RWPE2 (cell line): ENCODE measurements around the gene DDA1.

Experiments used
- ATAC-seq: fragments of 200-7000 bp; cut with Tn5 transposase; 3 replicates; pipeline ENCODE4 v1.9.1; 2021; ENCODE audit warnings: low read depth
- DNase-seq: peaks from one replicate; pipeline ENCODE4 v3.0.0-alpha.2; 2020; ENCODE audit warnings: low spot score
- H3K27ac ChIP-seq: fragments of 450-650 bp; 2 replicates; pipeline ENCODE4 v1.5.1; 2017; ENCODE audit warnings: mild to moderate bottlenecking; ENCODE audit not compliant: poor library complexity, severe bottlenecking
- H3K27me3 ChIP-seq: fragments of 250-450 bp; sonication (Bioruptor Pico); 2 replicates; pipeline ENCODE4 v1.5.1; 2021; ENCODE audit warnings: mild to moderate bottlenecking, moderate library complexity; ENCODE audit not compliant: insufficient read depth, poor library complexity, severe bottlenecking
- H3K36me3 ChIP-seq: fragments of 250-450 bp; sonication (Bioruptor Pico); 2 replicates; pipeline ENCODE4 v1.5.1; 2020; ENCODE audit warnings: low read depth, mild to moderate bottlenecking, moderate library complexity
- H3K4me1 ChIP-seq: fragments of 250-450 bp; sonication (Bioruptor Pico); 2 replicates; pipeline ENCODE4 v1.5.1; 2021; ENCODE audit warnings: mild to moderate bottlenecking, moderate library complexity; ENCODE audit not compliant: insufficient read depth, poor library complexity, severe bottlenecking
- H3K4me3 ChIP-seq: fragments of 250-450 bp; sonication (Bioruptor Pico); 2 replicates; pipeline ENCODE4 v1.5.1; 2021; ENCODE audit warnings: mild to moderate bottlenecking, moderate library complexity; ENCODE audit not compliant: severe bottlenecking
- H3K9me3 ChIP-seq: fragments of 250-450 bp; sonication (Bioruptor Pico); 2 replicates; pipeline ENCODE4 v1.5.1; 2021; ENCODE audit warnings: mild to moderate bottlenecking, moderate library complexity; ENCODE audit not compliant: severe bottlenecking
- TF ChIP-seq, protein P1 (sequence below): fragments of 450-650 bp; IDR thresholded peaks from one replicate; pipeline ENCODE4 v1.5.1; 2017; ENCODE audit warnings: mild to moderate bottlenecking, moderate library complexity; ENCODE audit not compliant: poor library complexity, severe bottlenecking

The DDA1 gene

DNA sequence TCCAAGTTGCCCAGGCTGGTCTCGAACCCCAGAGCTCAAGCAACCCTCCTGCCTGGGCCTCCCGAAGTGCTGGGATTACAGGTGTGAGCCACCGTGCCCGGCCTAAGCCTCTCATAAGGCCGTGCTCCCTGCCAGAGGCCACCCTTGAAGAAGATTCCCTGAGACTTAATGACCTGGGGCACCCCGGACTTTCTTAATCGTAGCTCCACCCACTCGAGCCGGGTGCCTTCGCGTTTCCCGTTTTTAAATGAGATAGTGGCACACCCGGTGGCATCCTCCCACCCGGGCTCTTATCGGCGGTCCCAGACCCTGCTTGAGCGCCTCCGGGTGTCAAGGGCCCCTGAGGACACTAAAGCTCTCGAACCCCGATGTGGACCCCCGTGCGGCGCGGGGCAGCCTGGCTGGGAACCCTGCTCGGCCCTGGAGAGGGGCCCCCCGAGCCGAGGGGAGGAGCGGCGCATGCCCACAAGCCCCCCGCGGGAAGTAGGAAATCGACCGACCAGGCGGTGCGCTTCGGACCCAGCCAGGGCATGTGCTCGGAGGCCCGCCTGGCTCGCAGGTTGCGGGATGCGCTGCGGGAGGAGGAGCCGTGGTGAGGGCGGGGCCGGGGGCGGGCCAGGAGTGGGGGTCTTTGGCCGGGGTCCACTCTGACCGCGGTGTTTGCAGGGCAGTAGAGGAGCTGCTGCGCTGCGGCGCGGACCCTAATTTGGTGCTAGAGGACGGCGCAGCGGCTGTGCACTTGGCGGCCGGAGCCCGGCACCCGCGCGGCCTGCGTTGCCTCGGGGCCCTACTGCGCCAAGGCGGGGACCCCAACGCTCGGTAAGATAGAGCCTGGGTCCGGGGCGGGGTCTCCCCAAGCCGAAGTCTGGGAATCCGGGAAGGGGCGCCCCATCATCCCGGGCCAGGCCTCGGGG is 27.7 kb upstream of the DDA1 start, which contains the start of gene ANKLE1:
Gene ANKLE1, plus strand, starts transcription at position 511 of the 914 bp plus-strand sequence. Its CDS starts 20 bp downstream, at position 531.
- H3K36me3 ChIP-seq, result peaks cover 6% of the 10 kb centered on the region; the same call in 1 of the 2 replicates
- H3K4me3 ChIP-seq, result peak within 1 kb of the TSS; percentile 31
- ATAC-seq (peak; percentile 24; the same call in 2 of the 3 replicates), DNase-seq (peak; percentile 65)
- TF ChIP-seq, protein P1, sequence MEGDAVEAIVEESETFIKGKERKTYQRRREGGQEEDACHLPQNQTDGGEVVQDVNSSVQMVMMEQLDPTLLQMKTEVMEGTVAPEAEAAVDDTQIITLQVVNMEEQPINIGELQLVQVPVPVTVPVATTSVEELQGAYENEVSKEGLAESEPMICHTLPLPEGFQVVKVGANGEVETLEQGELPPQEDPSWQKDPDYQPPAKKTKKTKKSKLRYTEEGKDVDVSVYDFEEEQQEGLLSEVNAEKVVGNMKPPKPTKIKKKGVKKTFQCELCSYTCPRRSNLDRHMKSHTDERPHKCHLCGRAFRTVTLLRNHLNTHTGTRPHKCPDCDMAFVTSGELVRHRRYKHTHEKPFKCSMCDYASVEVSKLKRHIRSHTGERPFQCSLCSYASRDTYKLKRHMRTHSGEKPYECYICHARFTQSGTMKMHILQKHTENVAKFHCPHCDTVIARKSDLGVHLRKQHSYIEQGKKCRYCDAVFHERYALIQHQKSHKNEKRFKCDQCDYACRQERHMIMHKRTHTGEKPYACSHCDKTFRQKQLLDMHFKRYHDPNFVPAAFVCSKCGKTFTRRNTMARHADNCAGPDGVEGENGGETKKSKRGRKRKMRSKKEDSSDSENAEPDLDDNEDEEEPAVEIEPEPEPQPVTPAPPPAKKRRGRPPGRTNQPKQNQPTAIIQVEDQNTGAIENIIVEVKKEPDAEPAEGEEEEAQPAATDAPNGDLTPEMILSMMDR, result no peak
- no peaks in the 10 kb centered on the region for H3K27me3 ChIP-seq
- no peak within 1 kb of the TSS for H3K27ac ChIP-seq
- H3K4me1 ChIP-seq, result no peaks in the 10 kb centered on the region
- no peaks in the 10 kb centered on the region for H3K9me3 ChIP-seq

DNA sequence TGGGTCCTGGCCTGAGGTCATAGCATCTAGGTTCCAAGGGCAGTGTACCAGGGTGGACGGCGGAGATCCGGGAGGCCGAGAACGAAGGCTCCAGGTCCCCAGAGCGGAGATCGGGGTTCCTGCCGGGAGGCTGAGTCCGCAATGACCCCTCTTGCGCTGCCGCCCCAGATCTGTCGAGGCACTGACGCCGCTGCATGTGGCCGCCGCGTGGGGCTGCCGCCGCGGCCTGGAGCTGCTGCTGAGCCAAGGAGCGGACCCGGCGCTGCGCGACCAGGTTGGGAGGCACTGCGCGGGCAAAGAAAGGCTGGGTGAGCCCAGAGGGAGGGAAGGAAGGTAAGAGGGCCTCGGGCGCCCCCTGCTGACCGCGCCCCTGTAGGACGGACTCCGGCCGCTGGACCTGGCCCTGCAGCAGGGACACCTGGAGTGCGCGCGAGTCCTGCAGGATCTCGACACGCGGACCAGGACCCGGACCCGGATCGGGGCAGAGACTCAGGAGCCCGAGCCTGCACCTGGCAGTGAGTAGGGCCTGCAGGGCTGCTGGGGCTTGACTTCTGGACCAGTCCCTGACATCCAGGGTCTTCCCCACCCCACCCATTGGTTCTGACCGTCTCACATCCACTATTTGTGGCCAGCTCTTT is 26.8 kb upstream of the DDA1 start:
- H3K27ac ChIP-seq, result no peak overlapping the region
- TF ChIP-seq, protein P1, result peak; percentile 93
- H3K36me3 ChIP-seq, result peaks cover 3% of the 10 kb centered on the region; the same call in 1 of the 2 replicates
- peak; percentile 92 for ATAC-seq
- H3K27me3 ChIP-seq, result no peaks in the 10 kb centered on the region
- no peaks in the 10 kb centered on the region for H3K9me3 ChIP-seq
- DNase-seq, result peak; percentile 83
- peak overlapping the region; percentile 31 for H3K4me3 ChIP-seq
- no peaks in the 10 kb centered on the region for H3K4me1 ChIP-seq

DNA sequence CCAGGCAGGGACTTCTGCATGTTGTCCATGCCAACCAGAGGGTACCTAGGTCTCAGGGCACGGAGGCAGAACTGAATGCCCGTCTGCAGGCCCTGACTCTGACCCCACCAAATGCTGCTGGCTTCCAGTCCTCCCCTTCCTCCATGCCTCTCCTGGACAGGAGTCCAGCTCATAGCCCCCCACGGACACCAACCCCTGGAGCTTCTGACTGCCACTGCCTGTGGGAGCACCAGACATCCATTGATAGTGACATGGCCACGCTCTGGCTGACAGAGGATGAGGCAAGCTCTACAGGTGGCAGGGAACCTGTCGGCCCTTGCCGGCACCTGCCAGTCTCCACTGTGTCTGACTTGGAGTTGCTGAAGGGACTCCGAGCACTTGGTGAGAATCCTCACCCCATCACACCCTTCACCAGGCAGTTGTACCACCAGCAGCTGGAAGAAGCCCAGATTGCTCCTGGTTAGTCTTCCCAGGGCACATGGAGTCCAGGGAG is 25.8 kb upstream of the DDA1 start:
- Histone ChIP-seq H3K27ac (no peak overlapping the region), H3K4me3 (no peak overlapping the region), H3K9me3 (no peaks in the 10 kb centered on the region), H3K27me3 (no peaks in the 10 kb centered on the region), H3K4me1 (no peaks in the 10 kb centered on the region), H3K36me3 (no peaks in the 10 kb centered on the region)
- DNase-seq, result no peak
- no peak for ATAC-seq
- TF ChIP-seq, protein P1, result no peak

DNA sequence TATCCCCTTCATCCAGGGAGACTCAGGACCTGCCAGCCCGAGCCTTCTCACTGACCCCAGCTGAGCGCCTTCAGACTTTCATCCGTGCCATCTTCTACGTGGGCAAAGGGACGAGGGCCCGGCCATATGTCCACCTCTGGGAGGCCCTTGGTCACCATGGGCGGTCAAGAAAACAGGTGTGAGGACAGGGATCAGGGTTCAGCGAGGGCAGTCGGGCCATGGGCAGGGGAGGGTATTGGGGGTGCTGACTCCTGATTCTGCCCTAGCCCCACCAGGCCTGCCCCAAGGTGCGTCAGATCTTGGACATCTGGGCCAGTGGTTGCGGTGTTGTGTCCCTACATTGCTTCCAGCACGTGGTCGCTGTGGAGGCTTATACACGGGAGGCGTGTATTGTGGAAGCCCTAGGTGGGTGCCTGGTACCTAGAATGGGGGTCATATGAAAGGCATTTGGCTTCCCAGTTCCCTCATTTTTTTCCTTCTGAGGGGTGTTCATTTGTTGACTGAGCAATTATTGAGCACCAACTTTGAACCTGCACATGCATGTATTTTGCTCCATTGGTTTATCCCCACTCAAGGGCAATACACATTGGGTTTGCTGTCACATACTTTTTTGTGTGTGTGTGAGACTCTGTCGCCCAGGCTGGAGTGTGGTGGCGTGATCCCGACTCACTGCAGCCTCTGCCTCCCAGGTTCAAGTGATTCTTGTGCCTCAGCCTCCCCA is 23.8 kb upstream of the DDA1 start:
- H3K4me3 ChIP-seq, result no peak overlapping the region
- TF ChIP-seq, protein P1, result no peak
- no peak for ATAC-seq

More for the DNA sequence above, 23.8 kb upstream of the DDA1 start:
- Histone ChIP-seq H3K27me3 (no peaks in the 10 kb centered on the region), H3K4me1 (no peaks in the 10 kb centered on the region), H3K27ac (no peak overlapping the region), H3K36me3 (no peaks in the 10 kb centered on the region), H3K9me3 (no peaks in the 10 kb centered on the region)
- DNase-seq, result no peak
